ENCODE measurements around the gene DNAAF5. TPM values are rescaled to one million over a fixed set of nuclear protein-coding genes. Genes with fewer than 3 reads are reported as not detected.
A peak's percentile ranks its signal among the peaks of the same experiment; 100 is the strongest.

Gene DNAAF5
- total RNA-seq, 2 experiments from 2014 or later, result 36.4 to 36.8 TPM

GRCh38 chr7:833601-834258, 107.2 kb downstream of the DNAAF5 start:
- ChIA-PET POLR2A (interaction anchor here (1.2 kb wide), 1 partner anchor 17 kb away, joined by 3 read pairs; no protein-coding TSS in a partner anchor), CTCF (interaction anchor here (4.5 kb wide), 1 partner anchor 39 kb away, joined by 25 read pairs; no protein-coding TSS in a partner anchor)
- TF ChIP-seq CTCF (IDR thresholded peaks at IDR 0.05), result no peak
- Mint-ChIP-seq H3K27me3 (no peaks in the 10 kb centered on the region), H3K9me3 (no peaks in the 10 kb centered on the region), H3K4me1 (ENCODE audit: low read depth) (peaks cover 57% of the 10 kb centered on the region), H3K36me3 (ENCODE audit: low read depth) (peaks cover 11% of the 10 kb centered on the region), H3K27ac (peak overlapping the region; percentile 49), H3K4me3 (no peak overlapping the region)
- no peak for ATAC-seq
- DNase-seq, result no peak
- intact Hi-C loops (cut with micrococcal nuclease), result no loop called here

- no peak overlapping the region for H3K4me3 Mint-ChIP-seq
- DNase-seq (no peak), ATAC-seq (no peak)
- TF ChIP-seq CTCF (IDR thresholded peaks at IDR 0.05), result no peak
- H3K36me3 Mint-ChIP-seq (ENCODE audit: low read depth), result peaks cover 13% of the 10 kb centered on the region
- intact Hi-C loops (cut with micrococcal nuclease), result no loop called here
- H3K27me3 Mint-ChIP-seq, result no peaks in the 10 kb centered on the region
- POLR2A ChIA-PET, result no interaction called here
- H3K9me3 Mint-ChIP-seq, result no peaks in the 10 kb centered on the region
- CTCF ChIA-PET, result interaction anchor here (4.5 kb wide), 1 partner anchor 39 kb away, joined by 25 read pairs; no protein-coding TSS in a partner anchor
- H3K27ac Mint-ChIP-seq, result no peak overlapping the region
- H3K4me1 Mint-ChIP-seq (ENCODE audit: low read depth), result peaks cover 52% of the 10 kb centered on the region
Observed at GRCh38 chr7:834277-834676, 107.8 kb downstream of the DNAAF5 start.

- no peak for DNase-seq
- no peak overlapping the region for H3K27ac Mint-ChIP-seq
Observed at GRCh38 chr7:835021-835420, 108.5 kb downstream of the DNAAF5 start.

GRCh38 chr7:835485-836401, 109.2 kb downstream of the DNAAF5 start:
- POLR2A ChIA-PET, result interaction anchor here (1.0 to 1.5 kb wide), 3 partner anchors 13 to 472 kb away, joined by 3 to 4 read pairs (median 4); no protein-coding TSS in a partner anchor
- H3K36me3 Mint-ChIP-seq (ENCODE audit: low read depth), result peaks cover 18% of the 10 kb centered on the region
- H3K4me3 Mint-ChIP-seq, result no peak overlapping the region
- H3K4me1 Mint-ChIP-seq (ENCODE audit: low read depth), result peaks cover 42% of the 10 kb centered on the region
- ATAC-seq (no peak), DNase-seq (peak; percentile 31)
- TF ChIP-seq CTCF (IDR thresholded peaks at IDR 0.05), result no peak
- H3K27me3 Mint-ChIP-seq, result no peaks in the 10 kb centered on the region
- H3K9me3 Mint-ChIP-seq, result no peaks in the 10 kb centered on the region
- peak overlapping the region; percentile 41 for H3K27ac Mint-ChIP-seq
- CTCF ChIA-PET, result interaction anchor here (0.6 to 1.8 kb wide), 2 partner anchors 37 to 49 kb away, joined by 4 to 5 read pairs; no protein-coding TSS in a partner anchor
- intact Hi-C loops (cut with micrococcal nuclease), result no loop called here

More at GRCh38 chr7:835021-835420, 108.5 kb downstream of the DNAAF5 start:
- Mint-ChIP-seq H3K36me3 (ENCODE audit: low read depth) (peaks cover 18% of the 10 kb centered on the region), H3K4me1 (ENCODE audit: low read depth) (peaks cover 49% of the 10 kb centered on the region), H3K9me3 (no peaks in the 10 kb centered on the region), H3K4me3 (no peak overlapping the region), H3K27me3 (no peaks in the 10 kb centered on the region)
- POLR2A ChIA-PET, result interaction anchor here (1.4 to 1.5 kb wide), 2 partner anchors 14 to 18 kb away, joined by 3 to 4 read pairs; no protein-coding TSS in a partner anchor
- intact Hi-C loops (cut with micrococcal nuclease), result no loop called here
- ATAC-seq, result no peak
- CTCF ChIA-PET, result interaction anchor here (4.5 kb wide), 1 partner anchor 38 kb away, joined by 25 read pairs; no protein-coding TSS in a partner anchor
- no peak for TF ChIP-seq CTCF (IDR thresholded peaks at IDR 0.05)

Other genes starting within 250 kb of the DNAAF5 start
- gene PDGFA, start 206.9 kb upstream of the DNAAF5 start, total RNA-seq, result 10 to 100 TPM; 16.7 to 18.8 TPM
- gene PRKAR1B, start 582 bp downstream of the DNAAF5 start, total RNA-seq, result 10 to 100 TPM; 48.7 to 49.9 TPM
- gene SUN1, start 105.8 kb downstream of the DNAAF5 start, total RNA-seq, result 10 to 100 TPM; 71.3 to 71.6 TPM
- 10 to 100 TPM; 20.6 to 31.9 TPM for gene GET4, start 149.9 kb downstream of the DNAAF5 start, total RNA-seq
- gene ADAP1, start 228.0 kb downstream of the DNAAF5 start, total RNA-seq, result 10 to 100 TPM; 34.6 to 40.9 TPM
- 10 to 100 TPM; 15.5 to 18.0 TPM for gene COX19, start 248.8 kb downstream of the DNAAF5 start, total RNA-seq

Measured in activated CD8-positive, alpha-beta T cell treated with anti-CD3 and anti-CD28 coated beads for 36 hours (primary cell).